Measurements from ENCODE around the gene CLN6.
"Not testable (repeated sequence)": the region's sequence is repeated elsewhere in the genome, so short reads cannot be mapped to it uniquely, and the experiment has no call there.

Gene CLN6

GRCh38 chr15:68218847-68219798 is 10.4 kb downstream of the CLN6 start:
- Histone ChIP-seq H3K36me3 (ENCODE audit: control insufficient read depth, insufficient read depth, low read length) (peaks cover 11% of the 10 kb centered on the region), H3K4me3 (ENCODE audit: low read depth, low read length) (no peak overlapping the region), H3K4me1 (ENCODE audit: control insufficient read depth, insufficient read depth, low read length) (no peaks in the 10 kb centered on the region)

GRCh38 chr15:68218331-68218730 is 11.2 kb downstream of the CLN6 start:
- peaks cover 13% of the 10 kb centered on the region for H3K36me3 ChIP-seq (ENCODE audit: control insufficient read depth, insufficient read depth, low read length)
- H3K4me3 ChIP-seq (ENCODE audit: low read depth, low read length) = no peak overlapping the region
- no peaks in the 10 kb centered on the region for H3K9me3 ChIP-seq (ENCODE audit: control insufficient read depth, insufficient read depth, low read length)
- H3K9ac ChIP-seq (ENCODE audit: low read depth, low read length) = no peak overlapping the region
- no peaks in the 10 kb centered on the region for H3K4me1 ChIP-seq (ENCODE audit: control insufficient read depth, insufficient read depth, low read length)
- H3K27me3 ChIP-seq (ENCODE audit: control insufficient read depth, insufficient read depth, low read length) = no peaks in the 10 kb centered on the region

More at GRCh38 chr15:68218847-68219798, 10.4 kb downstream of the CLN6 start:
- H3K27me3 ChIP-seq (ENCODE audit: control insufficient read depth, insufficient read depth, low read length) = no peaks in the 10 kb centered on the region
- H3K9me3 ChIP-seq (ENCODE audit: control insufficient read depth, insufficient read depth, low read length) = no peaks in the 10 kb centered on the region
- no peak overlapping the region for H3K9ac ChIP-seq (ENCODE audit: low read depth, low read length)

GRCh38 chr15:68217341-68217740 is 12.2 kb downstream of the CLN6 start:
- Histone ChIP-seq H3K4me3 (ENCODE audit: low read depth, low read length) (no peak overlapping the region), H3K9ac (ENCODE audit: low read depth, low read length) (no peak overlapping the region), H3K4me1 (ENCODE audit: control insufficient read depth, insufficient read depth, low read length) (no peaks in the 10 kb centered on the region), H3K36me3 (ENCODE audit: control insufficient read depth, insufficient read depth, low read length) (peaks cover 13% of the 10 kb centered on the region), H3K27me3 (ENCODE audit: control insufficient read depth, insufficient read depth, low read length) (no peaks in the 10 kb centered on the region), H3K9me3 (ENCODE audit: control insufficient read depth, insufficient read depth, low read length) (no peaks in the 10 kb centered on the region)

GRCh38 chr15:68214838-68215254 is 14.7 kb downstream of the CLN6 start:
- Histone ChIP-seq H3K4me3 (ENCODE audit: low read depth, low read length) (no peak overlapping the region), H3K4me1 (ENCODE audit: control insufficient read depth, insufficient read depth, low read length) (no peaks in the 10 kb centered on the region), H3K27me3 (ENCODE audit: control insufficient read depth, insufficient read depth, low read length) (no peaks in the 10 kb centered on the region), H3K9me3 (ENCODE audit: control insufficient read depth, insufficient read depth, low read length) (no peaks in the 10 kb centered on the region), H3K9ac (ENCODE audit: low read depth, low read length) (no peak overlapping the region), H3K36me3 (ENCODE audit: control insufficient read depth, insufficient read depth, low read length) (peaks cover 13% of the 10 kb centered on the region)

- Histone ChIP-seq H3K4me1 (ENCODE audit: control insufficient read depth, insufficient read depth, low read length) (no peaks in the 10 kb centered on the region), H3K9ac (ENCODE audit: low read depth, low read length) (no peak overlapping the region), H3K36me3 (ENCODE audit: control insufficient read depth, insufficient read depth, low read length) (peaks cover 13% of the 10 kb centered on the region), H3K27me3 (ENCODE audit: control insufficient read depth, insufficient read depth, low read length) (no peaks in the 10 kb centered on the region), H3K9me3 (ENCODE audit: control insufficient read depth, insufficient read depth, low read length) (no peaks in the 10 kb centered on the region), H3K4me3 (ENCODE audit: low read depth, low read length) (no peak overlapping the region)
Measured at GRCh38 chr15:68213991-68214837, 15.3 kb downstream of the CLN6 start.

GRCh38 chr15:68213491-68213845 is 16.1 kb downstream of the CLN6 start:
- not testable (repeated sequence) for H3K4me1 ChIP-seq (ENCODE audit: control insufficient read depth, insufficient read depth, low read length); H3K9ac ChIP-seq (ENCODE audit: low read depth, low read length); H3K9me3 ChIP-seq (ENCODE audit: control insufficient read depth, insufficient read depth, low read length); H3K4me3 ChIP-seq (ENCODE audit: low read depth, low read length); H3K27me3 ChIP-seq (ENCODE audit: control insufficient read depth, insufficient read depth, low read length)
- peaks cover 11% of the 10 kb centered on the region for H3K36me3 ChIP-seq (ENCODE audit: control insufficient read depth, insufficient read depth, low read length)

GRCh38 chr15:68211656-68212320 is 17.7 kb downstream of the CLN6 start:
- Histone ChIP-seq H3K9ac (ENCODE audit: low read depth, low read length) (no peak overlapping the region), H3K27me3 (ENCODE audit: control insufficient read depth, insufficient read depth, low read length) (no peaks in the 10 kb centered on the region), H3K9me3 (ENCODE audit: control insufficient read depth, insufficient read depth, low read length) (no peaks in the 10 kb centered on the region), H3K36me3 (ENCODE audit: control insufficient read depth, insufficient read depth, low read length) (peaks cover 11% of the 10 kb centered on the region), H3K4me1 (ENCODE audit: control insufficient read depth, insufficient read depth, low read length) (peaks cover 2% of the 10 kb centered on the region), H3K4me3 (ENCODE audit: low read depth, low read length) (no peak overlapping the region)

GRCh38 chr15:68210821-68211655 is 18.5 kb downstream of the CLN6 start:
- Histone ChIP-seq H3K9ac (ENCODE audit: low read depth, low read length) (no peak overlapping the region), H3K4me1 (ENCODE audit: control insufficient read depth, insufficient read depth, low read length) (peaks cover 8% of the 10 kb centered on the region)

GRCh38 chr15:68210409-68210756 is 19.1 kb downstream of the CLN6 start:
- Histone ChIP-seq H3K4me1 (ENCODE audit: control insufficient read depth, insufficient read depth, low read length) (peaks cover 8% of the 10 kb centered on the region), H3K4me3 (ENCODE audit: low read depth, low read length) (no peak overlapping the region), H3K36me3 (ENCODE audit: control insufficient read depth, insufficient read depth, low read length) (peaks cover 11% of the 10 kb centered on the region), H3K9me3 (ENCODE audit: control insufficient read depth, insufficient read depth, low read length) (no peaks in the 10 kb centered on the region), H3K27me3 (ENCODE audit: control insufficient read depth, insufficient read depth, low read length) (no peaks in the 10 kb centered on the region), H3K9ac (ENCODE audit: low read depth, low read length) (peak overlapping the region; percentile 24)

More at GRCh38 chr15:68210821-68211655, 18.5 kb downstream of the CLN6 start:
- Histone ChIP-seq H3K9me3 (ENCODE audit: control insufficient read depth, insufficient read depth, low read length) (no peaks in the 10 kb centered on the region), H3K27me3 (ENCODE audit: control insufficient read depth, insufficient read depth, low read length) (no peaks in the 10 kb centered on the region), H3K4me3 (ENCODE audit: low read depth, low read length) (no peak overlapping the region), H3K36me3 (ENCODE audit: control insufficient read depth, insufficient read depth, low read length) (peaks cover 11% of the 10 kb centered on the region)

GRCh38 chr15:68209735-68210408 is 19.7 kb downstream of the CLN6 start:
- Histone ChIP-seq H3K9ac (ENCODE audit: low read depth, low read length) (peak overlapping the region; percentile 24), H3K36me3 (ENCODE audit: control insufficient read depth, insufficient read depth, low read length) (peaks cover 11% of the 10 kb centered on the region), H3K9me3 (ENCODE audit: control insufficient read depth, insufficient read depth, low read length) (no peaks in the 10 kb centered on the region), H3K27me3 (ENCODE audit: control insufficient read depth, insufficient read depth, low read length) (no peaks in the 10 kb centered on the region), H3K4me3 (ENCODE audit: low read depth, low read length) (no peak overlapping the region), H3K4me1 (ENCODE audit: control insufficient read depth, insufficient read depth, low read length) (peaks cover 11% of the 10 kb centered on the region)

Data from iPS-15b (cell line).